Glomerular visceral epithelial cell (primary cell): Measurements from ENCODE around the gene MTFMT.

Source experiments
- DNase-seq: peaks from one replicate; pipeline ENCODE4 v3.0.0-alpha.2; 2016; ENCODE audit errors: extremely low spot score

The MTFMT gene

GRCh38 chr15:65060641-65061397 lies 31.4 kb upstream of the MTFMT start:
- DNase-seq, result no peak

DNA sequence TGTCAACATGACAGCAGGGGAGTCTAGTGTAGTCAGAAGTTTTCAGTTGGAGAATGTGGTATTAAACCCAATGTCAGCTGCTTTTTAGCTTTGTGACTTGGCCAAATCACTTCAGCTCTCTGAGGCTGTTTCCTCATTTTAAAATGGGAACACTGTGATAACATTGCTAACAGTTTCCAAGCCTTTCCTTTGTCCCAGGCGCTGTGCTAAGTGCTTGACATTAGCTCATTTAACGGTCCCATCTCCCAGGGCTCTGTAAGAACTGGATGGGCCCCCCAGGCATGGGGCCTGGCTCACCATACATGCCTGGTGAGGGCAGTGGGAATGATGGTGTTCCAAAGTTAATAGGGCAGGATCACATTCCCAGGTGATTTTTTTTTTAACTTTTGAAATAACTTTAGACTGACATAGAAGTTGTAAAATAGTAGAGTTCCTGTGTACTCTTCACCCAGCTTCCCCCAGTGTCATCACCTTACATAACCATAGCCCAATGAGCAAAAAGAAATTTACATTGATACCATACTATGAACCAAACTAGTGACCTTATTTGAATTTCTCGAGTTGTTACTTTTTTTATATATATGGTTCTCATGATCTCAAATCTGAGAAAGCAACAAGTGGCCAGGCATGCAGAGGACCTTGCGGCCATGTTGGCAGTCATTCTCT lies 30.6 kb upstream of the MTFMT start:
- DNase-seq, result no peak

DNA sequence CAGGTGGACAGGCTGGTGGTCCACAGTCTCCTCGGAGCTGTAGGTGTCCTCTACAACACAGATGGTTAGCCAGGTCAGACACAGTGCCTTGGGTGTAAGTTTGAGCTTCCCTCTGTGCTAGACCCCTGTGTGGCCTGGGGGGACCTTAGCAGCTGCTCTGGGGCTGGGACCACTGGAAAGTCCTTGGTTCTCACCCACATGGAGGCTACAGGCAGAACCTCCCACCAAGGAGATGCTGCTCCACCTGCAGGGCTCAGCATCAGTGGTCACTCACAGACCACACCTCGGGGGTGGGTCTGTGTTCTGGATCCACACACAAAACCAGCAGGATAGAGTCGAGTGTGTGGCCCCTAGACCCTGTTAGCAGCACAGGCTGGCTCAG lies 29.9 kb upstream of the MTFMT start:
- DNase-seq, result no peak

- no peak for DNase-seq
Measured at GRCh38 chr15:65058394-65059368, 29.2 kb upstream of the MTFMT start.

DNA sequence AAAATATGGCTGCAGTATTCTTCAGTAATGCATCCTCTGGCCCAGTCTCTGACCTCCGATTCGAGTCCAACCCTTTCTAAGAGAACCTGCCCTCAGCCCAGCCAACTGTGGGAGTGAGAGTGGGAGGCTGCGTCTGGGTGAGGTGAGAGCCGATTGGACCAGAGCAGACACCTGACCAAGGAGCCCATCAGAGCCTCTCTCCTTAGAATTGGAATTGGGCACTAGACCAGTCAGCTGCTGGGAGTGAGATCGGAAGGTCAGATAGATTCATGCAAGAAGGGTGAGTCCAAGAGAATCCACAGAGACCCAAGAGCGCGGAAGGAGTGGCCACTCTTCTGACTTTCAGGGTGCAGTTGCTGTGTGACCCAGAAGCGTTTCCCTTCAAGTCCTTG lies 28.1 kb upstream of the MTFMT start:
- DNase-seq, result no peak

GRCh38 chr15:65056868-65057548 lies 27.6 kb upstream of the MTFMT start:
- peak; percentile 95 for DNase-seq

DNA sequence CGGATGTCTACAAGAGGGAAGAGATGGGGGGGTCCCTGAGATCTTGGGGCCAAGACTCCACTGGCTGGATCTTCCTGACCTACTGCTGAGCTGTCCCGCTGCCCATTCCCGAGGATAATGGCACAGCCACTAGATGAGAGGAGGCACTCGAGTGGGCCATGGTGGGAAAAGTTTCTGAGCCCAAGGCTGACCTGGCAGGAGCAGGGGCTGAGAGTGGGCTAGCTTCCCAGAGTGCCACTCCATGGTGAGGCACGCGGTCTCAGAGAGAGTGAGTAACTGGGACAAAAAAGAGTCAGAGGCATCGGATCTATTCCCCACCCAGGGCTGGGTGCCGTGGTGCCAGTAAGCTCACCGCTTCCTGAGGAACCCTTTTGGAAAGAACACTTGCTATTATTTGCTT lies 26.7 kb upstream of the MTFMT start:
- DNase-seq, result no peak

GRCh38 chr15:65055201-65055870 lies 25.9 kb upstream of the MTFMT start:
- peak; percentile 81 for DNase-seq

GRCh38 chr15:65054333-65055200 lies 25.1 kb upstream of the MTFMT start:
- DNase-seq, result peak; percentile 78

GRCh38 chr15:65052956-65053355 lies 23.5 kb upstream of the MTFMT start:
- no peak for DNase-seq

GRCh38 chr15:65051266-65051665 lies 21.8 kb upstream of the MTFMT start:
- DNase-seq, result no peak

- no peak for DNase-seq
Measured at GRCh38 chr15:65050270-65050669, 20.8 kb upstream of the MTFMT start.

DNA sequence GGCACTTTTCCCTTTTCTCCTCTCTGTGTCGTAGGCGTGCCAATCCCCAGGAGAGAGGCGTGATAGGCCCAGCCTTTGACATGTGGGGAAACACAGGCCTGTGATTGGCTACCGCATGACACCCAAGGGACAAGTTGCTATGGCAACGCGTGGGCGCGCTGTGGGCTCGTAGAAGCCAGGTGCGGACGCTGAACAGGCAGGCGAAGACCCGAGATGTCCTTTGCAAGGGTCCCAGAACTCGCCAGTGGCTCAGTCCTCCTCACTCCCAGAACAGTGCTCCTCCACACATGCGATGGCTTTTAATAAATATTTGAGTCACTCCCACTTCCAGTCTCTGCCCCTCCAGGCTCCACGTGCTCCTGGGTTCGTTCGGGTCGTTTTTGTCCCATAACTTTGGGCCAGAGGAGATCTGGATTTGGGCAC lies 20.0 kb upstream of the MTFMT start:
- DNase-seq, result peak; percentile 57

GRCh38 chr15:65048241-65048640 lies 18.8 kb upstream of the MTFMT start:
- no peak for DNase-seq

- peak; percentile 26 for DNase-seq
Measured at GRCh38 chr15:65044724-65045481, 15.5 kb upstream of the MTFMT start, which contains the start of gene SLC51B. Gene SLC51B, plus strand, starts transcription at chr15:65045387. Its CDS starts 4,618 bp downstream, at chr15:65050005.

- peak; percentile 59 for DNase-seq
Measured at GRCh38 chr15:65044218-65044617, 14.8 kb upstream of the MTFMT start.

- no peak for DNase-seq
Measured at GRCh38 chr15:65042776-65043327, 13.4 kb upstream of the MTFMT start.

DNA sequence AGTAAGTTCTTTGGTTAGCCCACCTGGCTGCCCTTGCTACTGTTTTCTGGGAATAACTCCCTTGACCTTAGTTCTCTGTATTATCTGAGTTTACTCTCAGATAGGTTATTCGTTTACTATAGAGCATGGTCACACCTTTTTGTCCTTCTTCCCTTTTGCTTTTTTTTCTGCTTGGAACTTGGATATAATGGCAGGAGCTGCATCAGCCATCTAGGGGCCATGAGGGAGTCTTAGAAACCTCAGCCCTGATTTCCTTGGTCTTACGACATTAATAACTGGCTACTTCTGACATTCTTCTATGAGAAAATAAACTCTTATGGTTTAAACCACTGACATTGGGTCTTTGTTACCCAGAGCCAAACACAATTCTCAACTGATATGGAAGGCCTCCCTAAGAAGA lies 12.3 kb upstream of the MTFMT start:
- DNase-seq, result no peak

- no peak for DNase-seq
Measured at GRCh38 chr15:65040461-65040860, 11.0 kb upstream of the MTFMT start.
